ENCODE results near the gene TNIP2.

DNA sequence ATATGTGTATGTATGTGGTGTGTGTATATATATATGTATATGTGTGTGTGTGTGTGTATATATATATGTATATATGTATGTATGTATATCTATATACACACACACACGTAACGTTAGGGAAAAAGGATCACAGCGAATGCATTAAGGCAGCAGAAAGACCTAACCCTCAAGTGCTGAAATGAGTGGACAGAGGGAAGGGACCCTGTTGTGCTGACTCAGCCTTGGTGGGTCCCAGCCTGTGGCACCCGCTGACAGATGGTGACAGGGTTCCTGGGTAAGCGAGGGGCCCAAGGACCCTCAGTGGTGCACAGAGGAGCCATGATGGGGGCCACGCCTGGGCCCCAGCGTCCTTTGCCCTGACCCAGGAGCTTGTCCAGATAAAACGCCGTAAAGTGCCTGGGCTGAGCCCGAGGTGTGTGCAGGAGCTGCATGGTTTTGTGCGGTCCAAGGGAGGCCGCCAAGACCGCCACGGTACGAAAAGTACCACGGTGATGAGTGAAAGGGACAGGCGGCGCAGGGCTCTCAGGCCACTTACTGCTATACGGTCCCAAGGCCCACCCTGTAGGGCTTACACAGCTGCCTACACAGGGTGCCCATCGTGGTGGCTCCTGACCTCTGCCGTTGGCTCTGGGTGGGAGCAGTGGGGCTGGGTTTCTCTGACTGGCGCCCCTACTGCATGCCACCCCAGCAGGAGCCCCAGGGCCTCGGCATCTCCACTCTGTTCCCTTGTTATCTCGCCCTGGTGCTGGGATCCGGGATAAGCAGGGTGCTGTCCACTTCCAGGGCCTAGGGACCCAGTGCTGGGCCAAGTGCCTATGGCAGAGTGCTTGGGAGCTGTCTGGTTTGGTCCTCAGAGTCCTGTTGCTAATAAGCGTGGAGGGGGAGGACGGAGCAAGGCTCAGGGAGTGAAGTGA is 46.7 kb upstream of the TNIP2 start:
- TF ChIP-seq POLR2A (IDR thresholded peaks at IDR 0.05; ENCODE audit: low read depth, low read length), result no peak
- TF ChIP-seq POLR2AphosphoS5 (IDR thresholded peaks at IDR 0.05; ENCODE audit: low read depth, low read length), result no peak

Measured in GM12892 (cell line).